GM19438 (cell line): Measurements from ENCODE around the gene PNPO.
"Not testable (repeated sequence)": the region's sequence is repeated elsewhere in the genome, so short reads cannot be mapped to it uniquely, and the experiment has no call there.

Experiments used
- ATAC-seq: cut with Tn5 transposase; IDR thresholded peaks from one replicate; pipeline ENCODE4 v1.9.1; 2021; ENCODE audit warnings: low read depth; ENCODE audit not compliant: unreplicated experiment

Gene PNPO

GRCh38 chr17:47917581-47917980, 23.8 kb upstream of the PNPO start:
- no peak for ATAC-seq

- ATAC-seq: no peak
These were observed 23.4 kb upstream of the PNPO start for GRCh38 chr17:47918006-47918405.

- ATAC-seq: no peak
These were observed 22.4 kb upstream of the PNPO start for GRCh38 chr17:47918991-47919390.

GRCh38 chr17:47919889-47920288, 21.5 kb upstream of the PNPO start:
- not testable (repeated sequence) for ATAC-seq

GRCh38 chr17:47924785-47925677, 16.3 kb upstream of the PNPO start:
- no peak for ATAC-seq

GRCh38 chr17:47925678-47925988, 15.7 kb upstream of the PNPO start:
- no peak for ATAC-seq

- no peak for ATAC-seq
These were observed 13.5 kb upstream of the PNPO start for GRCh38 chr17:47927821-47928400.

- no peak for ATAC-seq
These were observed 13.0 kb upstream of the PNPO start for GRCh38 chr17:47928415-47928814.

GRCh38 chr17:47929218-47930000, 12.0 kb upstream of the PNPO start:
- no peak for ATAC-seq

- ATAC-seq: no peak
These were observed 9.5 kb upstream of the PNPO start for GRCh38 chr17:47931848-47932247.

GRCh38 chr17:47934856-47935255, 6.5 kb upstream of the PNPO start:
- no peak for ATAC-seq

- ATAC-seq: not testable (repeated sequence)
These were observed 5.9 kb upstream of the PNPO start for GRCh38 chr17:47935468-47935867.

GRCh38 chr17:47935961-47936360, 5.4 kb upstream of the PNPO start:
- ATAC-seq: no peak

- ATAC-seq: no peak
These were observed 3.4 kb upstream of the PNPO start for GRCh38 chr17:47937941-47938340.

GRCh38 chr17:47942096-47942510, 732 bp downstream of the PNPO start:
- ATAC-seq: no peak

GRCh38 chr17:47942568-47942967, 1.2 kb downstream of the PNPO start:
- ATAC-seq: no peak

GRCh38 chr17:47945080-47945479, 3.7 kb downstream of the PNPO start:
- ATAC-seq: no peak

GRCh38 chr17:47945529-47946508, 4.4 kb downstream of the PNPO start:
- no peak for ATAC-seq

GRCh38 chr17:47946516-47946915, 5.1 kb downstream of the PNPO start:
- ATAC-seq: no peak

- no peak for ATAC-seq
These were observed 5.6 kb downstream of the PNPO start for GRCh38 chr17:47946929-47947397.
